ENCODE data around the gene TUBB4B.

DNA sequence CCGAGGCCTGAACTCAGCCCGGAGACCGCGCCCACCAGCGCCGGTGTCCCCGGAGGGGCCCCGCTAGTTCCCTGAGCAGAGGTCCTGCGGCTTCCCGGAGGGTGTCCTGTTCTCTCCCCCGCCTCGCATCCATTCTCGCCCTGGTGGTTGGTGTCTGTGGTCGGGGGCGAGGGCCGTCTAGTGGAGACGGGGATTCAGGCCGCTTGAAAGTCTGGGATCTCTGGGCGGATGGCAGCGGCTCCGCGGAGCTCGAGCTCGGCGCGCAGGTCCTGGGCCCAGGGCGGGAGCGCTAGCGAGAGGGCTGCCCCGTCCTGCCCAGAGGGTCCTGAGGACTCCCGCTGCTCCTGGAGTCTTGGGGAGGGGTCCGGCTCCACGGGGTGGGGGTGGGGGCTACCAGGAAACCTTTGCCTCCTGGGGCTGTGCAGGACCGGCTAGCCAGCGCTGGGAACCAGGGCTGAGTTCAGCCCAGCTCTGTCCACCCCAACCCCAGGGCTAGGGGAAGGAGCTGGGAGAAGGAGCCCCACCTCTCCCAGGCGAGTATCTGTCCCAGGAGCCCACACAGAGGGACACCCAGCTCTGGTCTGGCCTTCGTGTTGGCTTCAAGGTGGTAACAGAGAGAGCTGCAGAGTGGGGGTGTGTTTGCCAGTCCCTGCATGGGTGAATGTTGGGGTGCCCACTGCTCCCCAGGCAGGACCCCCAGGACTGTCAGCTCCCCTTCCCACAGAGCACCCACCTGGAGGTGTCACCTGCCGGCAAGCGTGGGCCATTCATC is 40.4 kb downstream of the TUBB4B start:
- TF ChIP-seq POLR2AphosphoS5 (IDR thresholded peaks at IDR 0.05; ENCODE audit: low read depth, low read length) (no peak), FOXP2 (optimal IDR thresholded peaks at IDR 0.05; ENCODE audit: borderline replicate concordance, extremely low read depth, extremely low read length, insufficient read depth) (no peak), TAF1 (IDR thresholded peaks at IDR 0.05; ENCODE audit: borderline replicate concordance, insufficient read depth, low read length) (no peak), SIN3A (IDR thresholded peaks at IDR 0.05; ENCODE audit: borderline replicate concordance, insufficient read depth, low read length) (no peak)
- TF ChIP-seq, protein P1, sequence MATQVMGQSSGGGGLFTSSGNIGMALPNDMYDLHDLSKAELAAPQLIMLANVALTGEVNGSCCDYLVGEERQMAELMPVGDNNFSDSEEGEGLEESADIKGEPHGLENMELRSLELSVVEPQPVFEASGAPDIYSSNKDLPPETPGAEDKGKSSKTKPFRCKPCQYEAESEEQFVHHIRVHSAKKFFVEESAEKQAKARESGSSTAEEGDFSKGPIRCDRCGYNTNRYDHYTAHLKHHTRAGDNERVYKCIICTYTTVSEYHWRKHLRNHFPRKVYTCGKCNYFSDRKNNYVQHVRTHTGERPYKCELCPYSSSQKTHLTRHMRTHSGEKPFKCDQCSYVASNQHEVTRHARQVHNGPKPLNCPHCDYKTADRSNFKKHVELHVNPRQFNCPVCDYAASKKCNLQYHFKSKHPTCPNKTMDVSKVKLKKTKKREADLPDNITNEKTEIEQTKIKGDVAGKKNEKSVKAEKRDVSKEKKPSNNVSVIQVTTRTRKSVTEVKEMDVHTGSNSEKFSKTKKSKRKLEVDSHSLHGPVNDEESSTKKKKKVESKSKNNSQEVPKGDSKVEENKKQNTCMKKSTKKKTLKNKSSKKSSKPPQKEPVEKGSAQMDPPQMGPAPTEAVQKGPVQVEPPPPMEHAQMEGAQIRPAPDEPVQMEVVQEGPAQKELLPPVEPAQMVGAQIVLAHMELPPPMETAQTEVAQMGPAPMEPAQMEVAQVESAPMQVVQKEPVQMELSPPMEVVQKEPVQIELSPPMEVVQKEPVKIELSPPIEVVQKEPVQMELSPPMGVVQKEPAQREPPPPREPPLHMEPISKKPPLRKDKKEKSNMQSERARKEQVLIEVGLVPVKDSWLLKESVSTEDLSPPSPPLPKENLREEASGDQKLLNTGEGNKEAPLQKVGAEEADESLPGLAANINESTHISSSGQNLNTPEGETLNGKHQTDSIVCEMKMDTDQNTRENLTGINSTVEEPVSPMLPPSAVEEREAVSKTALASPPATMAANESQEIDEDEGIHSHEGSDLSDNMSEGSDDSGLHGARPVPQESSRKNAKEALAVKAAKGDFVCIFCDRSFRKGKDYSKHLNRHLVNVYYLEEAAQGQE (IDR thresholded peaks at IDR 0.05; ENCODE audit: insufficient read depth in 1 of 2, low read depth in 2 of 2, low read length in 2 of 2), result no peak

All from PFSK-1 (cell line).